ENCODE data around the gene ACAP1.
"Not testable (repeated sequence)": the region's sequence is repeated elsewhere in the genome, so short reads cannot be mapped to it uniquely, and the experiment has no call there.

DNA sequence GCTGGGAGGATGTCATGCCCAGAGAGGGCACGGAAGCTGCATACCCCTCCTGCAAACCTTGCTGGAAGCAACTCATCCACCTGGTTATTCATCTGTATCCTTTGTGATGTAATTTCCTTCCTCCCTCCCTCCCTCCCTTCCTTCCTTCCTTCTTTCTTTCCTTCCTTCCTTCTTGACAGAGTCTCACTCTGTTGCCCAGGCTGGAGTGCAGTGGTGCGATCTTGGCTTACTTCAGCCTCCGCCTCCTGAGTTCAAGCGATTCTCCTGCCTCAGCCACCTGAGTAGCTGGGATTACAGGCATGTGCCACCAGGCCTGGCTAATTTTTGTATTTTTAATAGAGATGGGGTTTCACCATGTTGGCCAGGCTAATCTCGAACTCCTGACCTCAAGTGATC is 32.3 kb downstream of the ACAP1 start:
- TF ChIP-seq, protein P1, sequence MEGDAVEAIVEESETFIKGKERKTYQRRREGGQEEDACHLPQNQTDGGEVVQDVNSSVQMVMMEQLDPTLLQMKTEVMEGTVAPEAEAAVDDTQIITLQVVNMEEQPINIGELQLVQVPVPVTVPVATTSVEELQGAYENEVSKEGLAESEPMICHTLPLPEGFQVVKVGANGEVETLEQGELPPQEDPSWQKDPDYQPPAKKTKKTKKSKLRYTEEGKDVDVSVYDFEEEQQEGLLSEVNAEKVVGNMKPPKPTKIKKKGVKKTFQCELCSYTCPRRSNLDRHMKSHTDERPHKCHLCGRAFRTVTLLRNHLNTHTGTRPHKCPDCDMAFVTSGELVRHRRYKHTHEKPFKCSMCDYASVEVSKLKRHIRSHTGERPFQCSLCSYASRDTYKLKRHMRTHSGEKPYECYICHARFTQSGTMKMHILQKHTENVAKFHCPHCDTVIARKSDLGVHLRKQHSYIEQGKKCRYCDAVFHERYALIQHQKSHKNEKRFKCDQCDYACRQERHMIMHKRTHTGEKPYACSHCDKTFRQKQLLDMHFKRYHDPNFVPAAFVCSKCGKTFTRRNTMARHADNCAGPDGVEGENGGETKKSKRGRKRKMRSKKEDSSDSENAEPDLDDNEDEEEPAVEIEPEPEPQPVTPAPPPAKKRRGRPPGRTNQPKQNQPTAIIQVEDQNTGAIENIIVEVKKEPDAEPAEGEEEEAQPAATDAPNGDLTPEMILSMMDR (IDR thresholded peaks at IDR 0.05) = not testable (repeated sequence)
- TF ChIP-seq POLR2A (IDR thresholded peaks at IDR 0.05) = not testable (repeated sequence)
